Prostate gland (tissue), 2 donors: ENCODE results near the gene FBXO10. TPM values are rescaled to one million over a fixed set of nuclear protein-coding genes. Genes with fewer than 3 reads are reported as not detected.

Experiments used
- DNase-seq: peaks from one replicate; pipeline ENCODE4 v3.0.0-alpha.2; 2019; ENCODE audit warnings: low spot score
- H3K27ac ChIP-seq, 2 donors: fragments of 200-600 bp; sonication (generic); 2 replicates each; pipeline ENCODE4 v1.5.1; 2017 to 2019
- H3K27me3 ChIP-seq: fragments of 200-600 bp; sonication (generic); replicated peaks from 2 replicates; pipeline ENCODE4 v1.5.1; 2019; ENCODE audit not compliant: insufficient read depth
- H3K36me3 ChIP-seq, 2 donors: fragments of 200-600 bp; sonication (generic); 1 replicate in 1 of 2; 2 replicates in 1 of 2; pipeline versions ENCODE4 v1.5.1 to v1.8.1; 2017 to 2019
- H3K4me1 ChIP-seq: fragments of 200-600 bp; sonication (generic); replicated peaks from 2 replicates; pipeline ENCODE4 v1.5.1; 2019
- H3K4me3 ChIP-seq, 2 donors: fragments of 200-600 bp; sonication (generic); 2 replicates each; pipeline ENCODE4 v1.5.1; 2017 to 2019
- H3K9me3 ChIP-seq: fragments of 200-600 bp; sonication (generic); 2 replicates; pipeline ENCODE4 v1.5.1; 2017
- POLR2A ChIP-seq: fragments of 450-650 bp; IDR thresholded peaks from one replicate; pipeline ENCODE4 v1.6.1; 2016; ENCODE audit warnings: antibody characterized with exemption, mild to moderate bottlenecking
- POLR2AphosphoS5 ChIP-seq: sonication (generic); formaldehyde crosslinking; IDR thresholded peaks from one replicate; pipeline ENCODE4 v1.6.1; 2017; ENCODE audit warnings: antibody characterized with exemption
- WGBS: methylation state at CpG from one replicate; pipeline ENCODE4 v1.1.5; 2018; 5-methylcytosine and 5-hydroxymethylcytosine counted together
- intact Hi-C: fragments of 100-400 bp; cut with DNase I; formaldehyde crosslinking; loops from one replicate; pipeline ENCODE4 v1.14.2; 2022
- total RNA-seq, 2 donors: library from RNA; depleted of rRNA; stranded (reverse); fragments of >200 nt; gene quantifications; one replicate each; pipeline ENCODE4 v1.1.0, GENCODE V29; 2016
- TF ChIP-seq, protein P1 (sequence below), 4 experiments: fragments of 200-600 bp in 2 of 4; fragments of 450-650 bp in 2 of 4; sonication (generic) in 2 of 4; IDR thresholded peaks; 1 replicate in 3 of 4; 2 replicates in 1 of 4; pipeline ENCODE4 v1.5.1; 2016 to 2019; ENCODE audit warnings: antibody characterized with exemption in 4 of 4, mild to moderate bottlenecking in 2 of 4, moderate library complexity in 2 of 4

Gene FBXO10
- total RNA-seq, 2 donors from 2014 or later: 8.5 to 17.6 TPM

- TF ChIP-seq POLR2AphosphoS5 (no peak), POLR2A (no peak)
- TF ChIP-seq, protein P1, sequence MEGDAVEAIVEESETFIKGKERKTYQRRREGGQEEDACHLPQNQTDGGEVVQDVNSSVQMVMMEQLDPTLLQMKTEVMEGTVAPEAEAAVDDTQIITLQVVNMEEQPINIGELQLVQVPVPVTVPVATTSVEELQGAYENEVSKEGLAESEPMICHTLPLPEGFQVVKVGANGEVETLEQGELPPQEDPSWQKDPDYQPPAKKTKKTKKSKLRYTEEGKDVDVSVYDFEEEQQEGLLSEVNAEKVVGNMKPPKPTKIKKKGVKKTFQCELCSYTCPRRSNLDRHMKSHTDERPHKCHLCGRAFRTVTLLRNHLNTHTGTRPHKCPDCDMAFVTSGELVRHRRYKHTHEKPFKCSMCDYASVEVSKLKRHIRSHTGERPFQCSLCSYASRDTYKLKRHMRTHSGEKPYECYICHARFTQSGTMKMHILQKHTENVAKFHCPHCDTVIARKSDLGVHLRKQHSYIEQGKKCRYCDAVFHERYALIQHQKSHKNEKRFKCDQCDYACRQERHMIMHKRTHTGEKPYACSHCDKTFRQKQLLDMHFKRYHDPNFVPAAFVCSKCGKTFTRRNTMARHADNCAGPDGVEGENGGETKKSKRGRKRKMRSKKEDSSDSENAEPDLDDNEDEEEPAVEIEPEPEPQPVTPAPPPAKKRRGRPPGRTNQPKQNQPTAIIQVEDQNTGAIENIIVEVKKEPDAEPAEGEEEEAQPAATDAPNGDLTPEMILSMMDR (IDR thresholded peaks at IDR 0.05): no peak
- DNase-seq: no peak
- WGBS: 93% methylated on average over 1 of the region's 1 CpG
- Histone ChIP-seq H3K36me3 (no peaks in the 10 kb centered on the region), H3K27ac (no peak overlapping the region), H3K9me3 (no peaks in the 10 kb centered on the region), H3K4me3 (no peak overlapping the region), H3K4me1 (no peaks in the 10 kb centered on the region), H3K27me3 (no peaks in the 10 kb centered on the region)
- intact Hi-C loops: no loop called here
Observed at GRCh38 chr9:37559125-37559524, 17.1 kb downstream of the FBXO10 start.

GRCh38 chr9:37555786-37556185, 20.4 kb downstream of the FBXO10 start:
- intact Hi-C loops: no loop called here
- Histone ChIP-seq H3K36me3 (no peaks in the 10 kb centered on the region), H3K27ac (no peak overlapping the region), H3K9me3 (no peaks in the 10 kb centered on the region), H3K27me3 (no peaks in the 10 kb centered on the region), H3K4me1 (no peaks in the 10 kb centered on the region), H3K4me3 (no peak overlapping the region)
- TF ChIP-seq POLR2AphosphoS5 (no peak), POLR2A (no peak)
- TF ChIP-seq, protein P1 (IDR thresholded peaks at IDR 0.05): no peak
- no peak for DNase-seq

GRCh38 chr9:37554318-37554717, 21.9 kb downstream of the FBXO10 start:
- Histone ChIP-seq H3K27me3 (no peaks in the 10 kb centered on the region), H3K36me3 (no peaks in the 10 kb centered on the region), H3K27ac (no peak overlapping the region), H3K9me3 (no peaks in the 10 kb centered on the region), H3K4me1 (no peaks in the 10 kb centered on the region), H3K4me3 (no peak overlapping the region)
- no peak for DNase-seq
- TF ChIP-seq POLR2AphosphoS5 (no peak), POLR2A (no peak)
- TF ChIP-seq, protein P1 (IDR thresholded peaks at IDR 0.05): no peak
- 90% methylated on average over 3 of the region's 3 CpGs for WGBS
- intact Hi-C loops: no loop called here

GRCh38 chr9:37551888-37552287, 24.3 kb downstream of the FBXO10 start:
- Histone ChIP-seq H3K27ac (no peak overlapping the region), H3K4me3 (no peak overlapping the region), H3K9me3 (no peaks in the 10 kb centered on the region), H3K27me3 (no peaks in the 10 kb centered on the region), H3K4me1 (no peaks in the 10 kb centered on the region), H3K36me3 (no peaks in the 10 kb centered on the region)
- TF ChIP-seq POLR2AphosphoS5 (no peak), POLR2A (no peak)
- TF ChIP-seq, protein P1 (IDR thresholded peaks at IDR 0.05): no peak
- 91% methylated on average over 2 of the region's 2 CpGs for WGBS
- no peak for DNase-seq
- intact Hi-C loops: no loop called here

- no peak overlapping the region for H3K4me3 ChIP-seq
- no peak for DNase-seq
- 96% methylated on average over 3 of the region's 3 CpGs for WGBS
- TF ChIP-seq POLR2AphosphoS5 (no peak), POLR2A (no peak)
- TF ChIP-seq, protein P1 (IDR thresholded peaks at IDR 0.05): no peak
- H3K4me1 ChIP-seq: no peaks in the 10 kb centered on the region
- intact Hi-C loops: no loop called here
- no peaks in the 10 kb centered on the region for H3K9me3 ChIP-seq
- H3K36me3 ChIP-seq: no peaks in the 10 kb centered on the region
- H3K27ac ChIP-seq: no peak overlapping the region
- H3K27me3 ChIP-seq: no peaks in the 10 kb centered on the region
Observed at GRCh38 chr9:37551468-37551867, 24.7 kb downstream of the FBXO10 start.
